Measurements from ENCODE around the gene TAMM41.
"Not testable (repeated sequence)": the region's sequence is repeated elsewhere in the genome, so short reads cannot be mapped to it uniquely, and the experiment has no call there.

The TAMM41 gene

GRCh38 chr3:11815111-11815510, 31.6 kb downstream of the TAMM41 start:
- DNase-seq (ENCODE audit: low read depth in 2 of 2), result no peak

GRCh38 chr3:11814663-11815062, 32.0 kb downstream of the TAMM41 start:
- DNase-seq (ENCODE audit: low read depth in 2 of 2), result no peak

DNA sequence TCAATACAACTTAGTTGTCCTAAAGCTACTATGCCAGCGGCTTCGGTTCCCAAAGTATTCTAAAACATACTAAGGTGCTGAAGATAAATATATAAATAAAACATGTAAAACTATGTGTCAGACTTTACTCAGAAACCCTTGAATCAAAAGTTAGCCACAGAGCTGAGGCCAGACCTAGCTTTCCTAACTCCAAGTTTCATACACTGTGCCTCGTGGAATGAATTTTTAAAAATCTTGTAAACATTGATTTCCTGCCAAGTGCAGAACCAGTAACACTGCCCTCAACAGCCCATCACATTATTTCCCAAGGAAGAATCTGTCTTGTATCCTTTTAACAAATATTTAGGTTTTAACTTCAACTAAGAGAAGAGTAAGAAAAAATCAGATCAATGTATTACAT, 36.4 kb downstream of the TAMM41 start:
- no peak for DNase-seq (ENCODE audit: low read depth in 2 of 2)

GRCh38 chr3:11808231-11808630, 38.5 kb downstream of the TAMM41 start:
- no peak for DNase-seq (ENCODE audit: low read depth in 2 of 2)

GRCh38 chr3:11807686-11808085, 39.0 kb downstream of the TAMM41 start:
- DNase-seq (ENCODE audit: low read depth in 2 of 2), result no peak

GRCh38 chr3:11805716-11806115, 41.0 kb downstream of the TAMM41 start:
- no peak for DNase-seq (ENCODE audit: low read depth in 2 of 2)

DNA sequence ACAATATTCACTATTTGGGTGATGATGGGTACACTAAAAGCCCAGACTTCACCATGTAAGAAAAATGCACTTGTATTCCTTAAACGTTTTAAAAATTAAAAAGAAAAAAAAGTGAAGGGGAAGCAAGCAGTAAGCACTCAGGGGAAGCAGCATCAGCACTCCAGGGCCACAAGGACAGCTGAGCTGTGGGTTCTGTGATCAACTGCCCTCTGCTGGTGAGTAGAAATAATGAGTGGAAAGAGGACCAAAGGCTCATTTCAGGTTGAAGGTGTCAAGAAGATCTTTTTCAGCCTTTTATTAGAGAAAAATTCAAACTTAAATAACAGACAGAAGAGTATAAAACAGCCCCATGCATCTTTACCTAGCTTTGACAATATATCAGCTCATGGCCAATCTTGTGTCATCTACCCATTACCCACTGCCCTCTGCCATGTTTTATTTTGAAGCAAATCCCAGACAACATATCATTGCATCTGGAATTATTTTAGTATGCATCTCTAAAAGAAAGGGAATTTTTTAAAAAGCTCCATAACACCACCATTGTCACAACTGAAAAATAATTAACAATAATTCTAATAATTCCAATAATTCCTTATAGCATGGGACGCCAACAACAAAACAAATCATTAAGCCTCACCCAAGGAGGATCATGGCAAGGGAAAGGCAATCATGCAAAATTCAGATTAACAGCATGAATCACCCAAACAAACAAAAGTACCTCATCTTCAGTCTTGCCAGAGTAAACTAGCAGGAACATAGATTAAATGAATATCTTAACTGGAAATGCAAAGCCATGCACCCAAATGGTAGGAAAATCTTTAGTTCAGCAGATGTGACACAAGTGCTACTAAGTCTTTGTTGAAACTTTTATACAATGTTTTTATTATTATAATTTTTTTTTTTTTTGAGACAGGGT, 42.5 kb downstream of the TAMM41 start:
- DNase-seq (ENCODE audit: low read depth in 2 of 2), result no peak

- no peak for DNase-seq (ENCODE audit: low read depth in 2 of 2)
These were observed 46.9 kb downstream of the TAMM41 start for GRCh38 chr3:11799791-11800190.

DNA sequence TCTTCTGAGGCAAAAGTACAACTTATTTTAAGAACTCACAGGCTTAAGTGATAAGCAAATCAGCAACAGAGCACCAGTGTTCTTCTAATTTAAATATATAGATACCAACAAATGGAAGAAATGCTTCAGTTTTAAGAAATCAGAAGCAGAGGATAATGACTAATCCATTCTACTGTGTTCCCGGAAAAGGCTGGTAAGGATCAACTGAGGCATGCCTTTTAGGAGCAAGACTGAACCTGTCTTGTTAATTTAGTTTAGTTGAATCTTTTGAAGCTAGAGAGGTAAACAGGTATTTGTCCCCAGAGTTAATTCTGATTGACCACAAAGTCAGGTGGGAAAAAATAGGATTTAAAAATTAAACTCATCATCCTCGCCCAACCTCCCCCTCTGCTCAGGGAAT, 51.8 kb downstream of the TAMM41 start:
- DNase-seq (ENCODE audit: low read depth in 2 of 2), result no peak

- no peak for DNase-seq (ENCODE audit: low read depth in 2 of 2)
These were observed 55.1 kb downstream of the TAMM41 start for GRCh38 chr3:11791339-11792200.

- no peak for DNase-seq (ENCODE audit: low read depth in 2 of 2)
These were observed 57.3 kb downstream of the TAMM41 start for GRCh38 chr3:11789412-11789811.

- DNase-seq (ENCODE audit: low read depth in 2 of 2), result no peak
These were observed 61.7 kb downstream of the TAMM41 start for GRCh38 chr3:11784971-11785377.

DNA sequence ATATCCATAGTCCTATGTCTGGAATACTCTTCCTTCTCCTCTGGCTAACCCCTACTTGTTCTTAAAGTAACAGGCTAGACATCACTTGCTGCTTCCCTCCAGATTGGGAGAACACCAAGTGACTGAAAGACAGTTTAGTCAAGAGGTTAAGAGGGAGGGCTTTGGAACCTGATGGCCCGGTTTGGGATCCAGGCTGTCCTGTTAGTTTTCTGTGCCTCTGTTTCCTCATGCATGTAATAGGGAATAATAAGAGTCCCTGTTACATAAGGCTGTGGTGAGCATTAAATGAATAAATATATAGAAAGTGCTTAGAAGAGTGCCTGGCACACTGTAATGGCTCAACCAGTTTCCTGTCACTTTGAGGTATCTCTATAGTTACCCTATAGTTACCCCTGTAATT, 66.3 kb downstream of the TAMM41 start:
- no peak for DNase-seq (ENCODE audit: low read depth in 2 of 2)

- DNase-seq (ENCODE audit: low read depth in 2 of 2), result no peak
These were observed 67.1 kb downstream of the TAMM41 start for GRCh38 chr3:11779626-11780025.

GRCh38 chr3:11778248-11778647, 68.4 kb downstream of the TAMM41 start:
- DNase-seq (ENCODE audit: low read depth in 2 of 2), result no peak

GRCh38 chr3:11776346-11776745, 70.3 kb downstream of the TAMM41 start:
- no peak for DNase-seq (ENCODE audit: low read depth in 2 of 2)

DNA sequence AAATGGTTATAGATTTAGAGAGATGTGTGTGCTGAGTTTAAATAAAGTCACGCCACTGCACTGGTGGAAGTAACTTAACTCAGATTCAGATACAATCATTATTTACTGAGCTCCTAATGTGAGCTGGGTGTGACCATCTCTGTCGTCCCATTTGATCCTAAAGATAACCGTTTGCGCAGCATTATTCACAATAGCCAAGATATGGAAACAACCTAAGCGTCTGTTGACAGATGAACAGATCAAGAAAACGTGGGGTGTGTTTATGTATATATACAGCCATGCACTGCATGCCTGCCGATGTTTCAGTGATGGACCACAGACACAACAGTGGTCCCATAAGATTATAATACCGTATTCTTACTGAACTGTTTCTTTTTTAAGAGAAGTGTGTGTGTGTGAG, 71.2 kb downstream of the TAMM41 start:
- DNase-seq (ENCODE audit: low read depth in 2 of 2), result no peak

DNA sequence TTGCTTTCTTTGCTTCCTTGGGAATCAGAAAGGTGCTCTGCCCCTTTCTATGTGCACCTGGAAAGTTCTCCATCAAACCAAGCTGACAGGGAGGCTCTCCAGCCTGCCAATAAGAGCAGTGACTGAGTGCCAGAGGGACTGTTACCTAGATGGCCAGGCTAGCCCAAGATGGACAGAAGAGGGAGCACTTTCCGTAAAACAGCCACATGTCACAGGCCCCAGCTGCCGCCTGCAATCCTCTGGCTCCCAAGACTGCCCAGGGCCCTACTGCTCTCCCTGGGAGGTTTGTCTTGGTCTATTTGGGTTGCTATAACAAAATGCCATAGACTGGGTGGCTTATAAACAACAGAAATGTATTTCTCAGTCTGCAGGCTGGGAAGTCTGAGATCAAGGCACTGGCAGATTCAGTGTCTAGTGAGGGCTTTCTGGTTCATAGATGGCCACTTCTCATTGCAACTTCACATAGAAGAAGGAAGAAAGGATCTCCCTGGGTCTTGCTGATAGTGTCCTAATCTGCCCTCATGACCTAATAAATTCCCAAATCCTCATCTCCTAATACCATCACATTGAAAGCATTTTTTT, 72.3 kb downstream of the TAMM41 start:
- no peak for DNase-seq (ENCODE audit: low read depth in 2 of 2)

DNA sequence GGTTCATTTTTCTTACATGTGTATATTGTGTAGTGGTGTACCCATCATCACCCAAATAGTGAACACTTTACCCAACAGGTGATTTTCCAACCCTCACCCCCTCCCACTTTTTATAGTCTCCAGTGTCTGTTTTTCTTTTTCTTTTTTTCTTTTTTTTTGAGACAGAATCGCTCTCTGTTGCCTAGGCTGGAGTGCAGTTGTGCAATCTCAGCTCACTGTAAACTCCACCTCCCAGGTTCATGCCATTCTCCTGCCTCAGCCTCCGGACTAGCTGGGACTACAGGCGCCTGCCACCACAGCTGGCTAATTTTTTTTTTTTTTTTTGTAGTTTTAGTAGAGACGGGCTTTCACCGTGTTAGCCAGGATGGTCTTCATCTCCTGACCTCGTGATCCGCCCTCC, 74.8 kb downstream of the TAMM41 start:
- not testable (repeated sequence) for DNase-seq (ENCODE audit: low read depth in 2 of 2)

GRCh38 chr3:11770477-11771391, 76.0 kb downstream of the TAMM41 start:
- peak; percentile 17 to 45 for DNase-seq (ENCODE audit: low read depth in 2 of 2)
